Fibroblast of skin of left biceps (primary cell): Measurements from ENCODE around the gene HDAC4.

Source experiments
- DNase-seq, 2 experiments: peaks; one replicate each; pipeline ENCODE4 v3.0.0-alpha.2; 2013; ENCODE audit warnings: low read depth in 2 of 2

Gene HDAC4

DNA sequence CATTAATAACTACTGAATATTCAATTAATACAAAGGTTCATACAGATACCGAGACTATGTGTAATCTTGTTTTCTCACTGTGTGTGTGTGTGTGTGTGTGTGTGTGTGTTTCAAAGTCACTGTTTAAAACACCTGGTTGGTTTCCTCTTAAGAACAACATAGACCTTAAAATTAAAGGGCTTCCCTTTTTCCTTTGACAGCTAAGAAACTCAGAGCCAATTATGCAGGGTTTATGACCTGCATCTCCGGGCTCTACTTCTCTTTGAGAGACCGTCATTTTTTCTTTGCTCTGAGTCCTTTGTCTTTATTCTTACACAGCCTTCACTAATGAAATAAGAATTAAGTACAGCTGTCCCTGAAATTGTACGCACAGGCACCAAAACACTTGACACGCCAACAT is 145.6 kb downstream of the HDAC4 start:
- no peak for DNase-seq

DNA sequence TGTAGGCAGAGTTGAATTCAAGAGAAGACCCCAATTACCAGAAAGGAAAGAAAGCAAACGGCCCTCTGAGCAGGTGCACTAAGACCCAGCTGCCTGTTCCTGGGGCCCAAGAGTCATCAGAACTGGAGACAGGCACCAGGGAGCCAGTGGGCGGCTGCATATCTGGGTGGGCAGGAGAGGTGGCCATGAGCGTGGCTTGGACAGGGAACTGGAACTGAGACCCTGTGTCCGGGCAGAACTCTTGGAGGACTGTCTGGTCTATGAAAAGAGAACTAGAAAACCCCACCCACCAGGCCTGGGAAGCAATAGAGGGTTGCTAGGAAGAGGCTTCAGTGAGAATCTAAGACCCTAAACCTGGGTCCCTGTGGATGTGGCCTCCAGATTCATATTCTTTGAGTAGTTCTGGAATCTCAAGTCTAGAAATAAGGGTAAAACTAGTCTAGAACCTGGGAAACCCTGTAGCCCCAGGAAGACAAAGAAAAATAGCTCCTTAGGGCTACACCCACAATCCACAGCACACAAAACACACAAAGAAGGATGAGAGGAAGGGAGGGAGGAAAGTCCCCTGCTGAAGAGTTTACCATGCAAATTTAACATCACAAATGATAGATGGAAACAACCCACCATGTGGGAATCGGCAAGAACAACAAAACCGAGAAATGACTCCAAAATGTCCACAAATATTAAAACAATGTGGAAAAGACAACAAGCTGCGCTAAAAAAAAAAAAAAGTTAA is 147.0 kb downstream of the HDAC4 start:
- DNase-seq = no peak

DNA sequence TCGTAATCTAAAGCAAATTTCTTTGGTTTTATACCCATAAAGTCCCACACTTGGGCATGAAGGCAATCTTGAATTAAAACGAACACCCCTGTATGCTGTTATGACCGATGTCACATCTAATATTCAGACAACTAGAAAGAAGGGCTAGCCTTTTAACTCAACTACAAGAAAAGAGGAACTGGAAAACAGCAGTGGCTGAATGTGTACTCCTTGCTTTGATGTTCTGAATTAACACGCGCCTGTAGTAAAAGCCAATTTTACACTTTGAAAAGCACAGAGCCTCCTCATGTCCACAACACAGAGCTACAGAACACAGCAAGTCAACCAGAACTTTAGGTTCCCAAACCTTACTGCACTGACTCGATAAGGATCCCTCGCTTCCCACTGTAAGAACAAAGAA is 147.6 kb downstream of the HDAC4 start:
- no peak for DNase-seq

DNA sequence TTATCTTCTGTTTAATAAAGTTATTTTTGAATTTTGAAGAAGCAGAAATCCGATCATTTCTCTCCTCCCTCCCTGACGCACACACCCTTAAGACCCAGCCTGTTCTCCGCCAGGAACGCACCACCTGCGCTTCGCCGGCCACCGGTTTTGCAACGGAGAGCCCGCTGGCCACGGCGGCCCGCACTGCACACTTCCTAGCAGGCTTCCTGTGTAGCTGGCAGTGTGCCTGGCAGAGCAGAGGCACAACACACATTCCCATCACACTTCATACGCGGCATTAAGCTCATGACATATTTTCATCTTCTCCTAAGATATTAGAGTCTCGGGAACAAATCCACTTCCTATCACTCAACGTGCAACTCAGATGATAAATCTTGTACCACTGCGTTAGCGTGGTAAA is 148.0 kb downstream of the HDAC4 start:
- no peak for DNase-seq

DNA sequence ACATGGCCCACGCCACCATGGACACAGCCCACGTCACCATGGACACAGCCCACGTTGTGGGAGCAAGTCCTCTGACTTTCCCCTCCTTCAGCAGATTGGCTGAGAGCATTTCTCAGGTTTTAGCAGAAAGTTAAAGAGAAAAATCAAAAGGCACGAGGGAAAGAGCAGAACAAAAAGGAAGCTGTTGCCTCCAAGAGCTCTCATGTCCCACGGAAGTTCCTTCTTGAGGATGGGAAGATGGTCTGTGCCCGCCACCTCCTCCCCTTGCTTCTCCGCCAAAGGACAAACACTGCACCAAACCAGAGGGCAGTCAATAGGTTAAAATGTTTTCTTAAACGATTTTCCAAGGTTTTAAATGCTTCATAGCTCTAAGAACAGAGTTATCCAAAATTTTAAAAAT is 148.4 kb downstream of the HDAC4 start:
- no peak for DNase-seq

DNA sequence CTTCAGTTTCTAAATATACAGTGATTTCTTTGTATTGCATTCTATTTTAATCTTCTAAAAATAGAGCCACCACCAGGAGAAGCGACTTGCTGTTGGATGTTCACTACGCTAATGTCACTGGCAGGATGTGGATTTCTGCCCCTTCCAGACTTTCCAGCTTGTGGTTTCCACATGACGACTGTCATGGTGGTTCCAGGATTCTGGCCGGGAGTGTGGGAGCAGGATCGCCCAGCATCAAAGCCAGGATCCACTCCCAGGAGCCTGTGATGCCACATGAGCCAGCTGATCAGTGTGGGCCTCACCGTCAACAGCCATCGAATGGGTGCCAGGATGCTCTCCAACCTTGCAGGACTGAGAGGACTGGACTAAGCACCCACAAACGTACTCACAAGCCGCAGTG is 148.8 kb downstream of the HDAC4 start:
- no peak for DNase-seq

DNA sequence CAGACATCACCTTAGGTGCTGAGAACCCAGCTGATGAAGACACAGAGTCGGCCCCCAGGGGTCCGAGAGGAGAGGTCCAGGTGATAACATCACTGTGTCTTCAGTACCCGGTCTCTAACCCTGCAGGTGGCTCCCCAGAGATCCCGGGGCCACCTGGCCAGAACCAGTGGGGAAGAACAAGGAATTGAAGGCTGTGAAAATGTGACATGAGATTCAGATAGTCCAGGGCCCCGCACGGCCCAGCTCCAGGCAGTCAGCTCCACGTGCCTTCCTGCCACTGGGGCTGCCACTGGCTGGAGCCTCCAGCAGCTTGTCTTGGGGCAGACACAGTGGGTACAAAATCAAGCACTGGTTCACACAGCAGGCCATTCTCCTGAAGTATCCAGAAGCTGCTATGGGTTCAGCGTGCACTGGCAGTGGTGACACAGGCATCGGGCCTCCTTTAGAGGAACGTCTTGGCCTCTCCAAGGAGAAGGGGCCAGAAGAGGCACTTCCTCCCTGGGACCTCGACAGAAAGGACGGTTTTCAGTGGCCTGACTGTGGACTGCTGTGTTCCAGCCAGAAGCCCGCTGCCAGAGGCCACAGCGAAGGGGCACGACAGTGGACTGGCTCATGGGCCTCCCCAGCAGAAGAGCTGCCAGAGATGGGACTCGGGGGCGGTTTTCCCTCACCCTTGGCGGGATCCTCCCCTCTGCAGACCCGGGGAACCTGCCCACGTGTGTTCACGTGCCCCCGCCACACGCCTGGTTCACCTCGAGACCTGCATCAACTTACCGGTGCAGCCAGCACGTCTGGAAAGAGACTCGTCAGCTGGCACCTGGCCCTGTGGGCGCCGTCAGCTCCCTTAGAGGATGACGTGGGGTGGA is 150.4 kb downstream of the HDAC4 start:
- no peak for DNase-seq

DNA sequence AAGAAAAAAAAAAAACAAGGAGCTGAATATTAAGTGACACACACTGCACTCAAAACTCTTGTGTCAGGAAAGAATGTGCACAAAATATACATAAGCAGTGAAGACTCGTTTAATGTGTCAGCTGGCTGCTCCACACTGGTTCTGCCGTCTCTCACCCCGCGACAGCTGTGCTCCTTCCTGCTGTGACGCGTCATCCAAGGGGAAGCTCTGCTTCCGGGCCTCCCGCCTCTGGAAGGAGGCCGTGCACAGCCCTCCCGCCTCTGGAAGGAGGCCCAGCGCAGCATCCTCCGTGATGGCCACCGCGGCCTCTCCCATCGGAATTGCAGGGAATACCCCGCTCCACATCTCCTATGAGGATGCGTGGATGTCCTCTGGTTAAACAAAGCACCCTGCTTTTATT is 151.0 kb downstream of the HDAC4 start:
- no peak for DNase-seq

DNA sequence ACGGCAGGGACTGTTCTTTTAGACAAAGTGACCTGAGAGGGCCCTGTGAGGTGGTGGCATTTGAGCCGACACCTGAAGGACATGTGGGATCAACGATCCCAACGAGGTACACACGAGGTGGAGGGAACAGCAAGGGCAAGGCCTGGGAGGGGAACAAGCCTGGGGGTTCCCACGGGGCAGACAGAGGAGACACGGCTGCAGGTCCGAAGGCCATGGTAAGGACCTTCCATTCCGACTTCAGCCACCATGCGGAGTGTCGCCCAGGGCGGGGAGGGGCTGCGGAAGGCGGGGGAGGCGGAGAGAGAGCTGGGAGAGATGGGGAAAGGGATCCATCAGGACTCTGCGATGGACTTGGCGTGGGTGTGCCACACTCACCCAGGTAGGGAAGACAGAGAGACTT is 151.8 kb downstream of the HDAC4 start:
- no peak for DNase-seq

DNA sequence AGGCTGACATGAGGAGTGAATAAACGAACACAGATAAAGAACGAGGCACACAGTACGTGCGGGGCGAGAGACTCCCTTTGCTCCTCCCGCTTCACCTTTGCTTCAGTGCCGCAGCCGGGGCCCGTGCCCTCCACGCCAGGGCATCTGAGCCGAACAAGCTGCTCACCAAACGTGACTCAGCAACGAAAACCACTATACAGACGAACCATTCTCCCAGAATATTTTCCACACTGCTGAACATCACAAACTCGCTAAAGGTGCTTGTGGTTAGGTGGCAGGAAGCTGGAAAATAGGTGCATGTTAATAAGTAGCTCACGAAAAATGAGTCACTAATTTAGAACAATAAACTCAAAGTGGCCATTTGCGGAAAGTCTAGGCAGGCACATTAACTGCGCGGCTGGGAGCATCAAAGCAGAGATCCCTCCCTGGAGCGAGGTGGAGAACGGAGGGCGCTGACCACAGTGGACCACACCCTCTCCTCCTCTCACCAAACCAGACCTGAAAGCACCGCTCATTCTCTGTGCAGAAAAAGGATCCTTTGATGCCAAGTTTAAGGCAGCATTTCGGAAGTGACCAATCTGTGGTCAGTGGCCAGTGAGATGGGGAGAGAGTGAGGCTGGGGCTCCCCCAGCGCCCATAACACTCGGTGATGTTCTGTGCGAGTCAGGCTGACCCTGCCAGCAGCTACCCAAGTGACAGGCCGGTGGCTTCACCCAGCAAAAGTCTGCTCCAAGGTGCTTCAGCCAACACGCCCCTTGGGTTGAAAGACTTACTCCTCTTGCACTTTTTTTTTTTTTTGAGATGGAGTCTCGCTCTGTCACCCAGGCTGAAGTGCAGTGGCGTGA is 153.2 kb downstream of the HDAC4 start:
- no peak for DNase-seq

DNA sequence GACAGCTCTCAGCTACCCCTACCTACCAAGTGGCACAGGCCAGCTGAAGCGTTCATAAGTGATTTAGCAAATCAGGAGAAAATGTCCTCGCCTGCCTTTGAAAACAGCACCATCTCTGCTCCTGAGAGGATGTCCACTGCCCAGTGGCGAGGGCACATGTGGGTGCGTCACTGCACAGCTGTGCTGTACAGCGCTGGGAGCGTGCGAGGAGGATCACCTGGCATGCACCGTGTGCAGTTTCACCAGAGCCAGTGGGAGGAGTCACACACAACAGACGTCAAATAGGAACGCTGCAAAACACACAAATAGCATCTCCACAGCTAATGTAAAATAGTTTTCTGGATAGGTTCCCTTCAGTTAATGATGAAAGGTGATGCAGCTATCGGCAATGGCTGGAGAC is 154.1 kb downstream of the HDAC4 start:
- no peak for DNase-seq

DNA sequence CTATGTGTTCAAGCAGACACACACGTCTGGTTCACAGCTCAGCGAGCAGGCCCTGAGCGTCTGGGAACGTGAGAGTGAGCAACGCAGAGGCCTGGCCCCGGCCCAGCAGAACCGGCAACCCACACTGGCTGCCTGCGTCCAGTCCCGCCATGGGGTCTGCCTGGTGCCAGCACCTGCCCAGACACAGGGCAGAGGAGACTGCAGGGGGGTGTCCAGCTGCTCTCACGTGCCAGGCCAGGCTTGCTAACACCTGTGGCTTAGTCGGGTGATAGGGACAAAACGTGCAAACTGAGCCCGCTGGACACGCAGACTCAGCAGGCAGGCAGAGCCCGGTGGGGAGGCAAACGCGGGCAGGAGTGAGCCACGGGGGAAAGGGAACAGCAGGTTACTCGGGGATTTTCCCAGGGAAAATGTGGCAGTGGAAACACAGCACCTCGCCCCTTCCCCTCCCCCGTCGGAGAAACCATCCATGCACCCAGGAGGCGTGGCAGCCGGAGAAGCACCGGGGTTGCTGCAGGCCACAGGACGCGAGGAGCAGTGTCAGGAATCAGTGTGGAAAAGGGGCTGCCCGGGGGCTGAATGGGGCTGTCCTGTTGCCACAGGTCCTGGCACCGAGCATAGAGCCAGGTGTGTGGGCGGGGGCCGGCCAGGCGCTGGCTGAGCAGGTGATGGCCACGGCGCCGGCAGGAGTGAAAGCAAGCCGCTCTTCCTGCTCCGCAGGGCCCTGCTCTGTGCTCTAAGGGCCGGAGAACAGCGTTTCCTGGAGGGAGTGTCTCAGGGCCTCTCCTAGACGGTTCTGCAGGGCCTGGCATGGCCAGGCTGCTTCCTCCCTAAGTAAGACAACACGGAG is 154.7 kb downstream of the HDAC4 start:
- no peak for DNase-seq

DNA sequence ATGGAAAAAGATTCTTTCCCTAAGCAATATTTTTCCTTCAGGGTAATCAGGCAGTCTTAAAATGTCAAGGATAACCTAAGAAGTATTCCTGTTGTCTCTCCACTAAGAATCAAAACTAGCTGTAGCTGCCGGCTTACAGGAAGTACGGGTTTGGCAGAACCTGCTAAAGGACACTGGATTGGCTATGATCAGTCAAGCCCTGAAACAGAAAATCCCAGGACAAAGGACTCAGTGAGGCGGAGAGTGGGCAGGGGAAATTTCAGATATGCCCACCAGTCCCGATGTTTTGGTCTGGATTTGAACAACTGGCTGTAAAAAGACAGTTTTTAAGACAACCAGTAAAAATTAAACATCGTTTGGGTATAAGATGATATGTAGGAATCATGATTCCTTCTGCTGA is 155.7 kb downstream of the HDAC4 start:
- DNase-seq = no peak

DNA sequence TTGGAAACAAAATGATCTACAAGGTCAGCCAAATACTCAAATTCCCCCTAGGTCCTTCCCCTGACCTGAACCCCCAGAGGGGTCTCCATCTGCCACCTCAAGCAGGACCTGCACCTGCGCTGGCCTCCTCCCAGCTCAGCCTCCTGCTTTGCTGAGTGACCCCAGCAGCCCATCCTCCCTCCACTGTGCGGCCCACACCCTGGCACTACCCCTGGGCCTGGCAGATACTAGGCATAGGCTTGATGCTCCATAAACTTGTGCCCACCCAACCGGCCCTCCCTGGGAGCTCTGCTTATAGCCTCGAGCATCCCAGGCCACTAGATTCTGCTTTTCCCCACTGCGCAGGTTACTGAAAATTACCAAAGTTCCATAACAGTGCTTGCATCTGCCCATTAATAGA is 156.2 kb downstream of the HDAC4 start:
- DNase-seq = no peak

DNA sequence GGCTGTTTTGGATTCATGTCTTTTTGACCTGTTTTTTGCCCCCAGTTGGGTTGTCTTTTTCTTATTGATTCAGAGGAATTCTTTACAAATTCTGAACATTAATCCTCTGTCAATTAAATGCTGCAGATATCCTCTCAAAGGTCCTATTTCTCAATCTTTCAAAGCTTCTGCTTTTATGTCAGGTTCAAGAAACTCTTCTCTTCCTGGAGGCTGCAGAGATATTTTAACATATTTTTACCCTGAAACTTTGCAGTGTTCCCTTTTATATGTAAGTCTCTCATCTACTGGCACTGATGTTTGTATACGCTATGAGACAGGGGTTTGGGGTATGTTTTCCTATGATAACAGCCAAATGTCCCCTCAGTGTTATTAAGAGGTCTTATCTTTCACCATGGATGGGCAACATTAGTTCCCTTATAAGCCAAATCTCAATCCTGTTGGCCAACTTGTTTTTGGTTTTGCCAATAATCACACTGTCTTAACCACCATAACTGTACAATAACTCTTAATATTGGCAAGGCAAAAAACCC is 159.3 kb downstream of the HDAC4 start:
- DNase-seq = no peak

DNA sequence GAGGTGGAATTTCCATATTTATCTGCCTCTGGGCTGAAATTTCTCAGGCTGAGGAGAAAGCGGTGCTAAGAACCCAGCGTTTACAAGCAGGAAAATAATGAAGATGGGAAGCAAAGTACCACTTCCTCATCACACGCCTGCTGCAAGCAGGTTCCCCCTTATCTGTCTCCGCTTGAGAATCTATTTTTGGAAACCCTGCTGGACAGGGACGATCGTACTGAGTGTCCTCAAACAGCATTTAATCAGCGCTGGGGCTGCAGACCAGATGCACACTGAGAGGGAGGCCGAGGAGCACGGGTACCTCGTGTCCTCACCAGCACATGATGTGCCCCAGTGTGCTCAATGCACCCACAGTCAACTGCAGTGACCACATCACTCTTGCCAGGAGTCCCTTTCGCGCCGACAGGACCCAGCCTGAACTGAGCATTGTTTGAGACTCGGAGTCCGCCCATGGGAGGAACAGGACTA is 160.4 kb downstream of the HDAC4 start:
- DNase-seq = no peak

DNA sequence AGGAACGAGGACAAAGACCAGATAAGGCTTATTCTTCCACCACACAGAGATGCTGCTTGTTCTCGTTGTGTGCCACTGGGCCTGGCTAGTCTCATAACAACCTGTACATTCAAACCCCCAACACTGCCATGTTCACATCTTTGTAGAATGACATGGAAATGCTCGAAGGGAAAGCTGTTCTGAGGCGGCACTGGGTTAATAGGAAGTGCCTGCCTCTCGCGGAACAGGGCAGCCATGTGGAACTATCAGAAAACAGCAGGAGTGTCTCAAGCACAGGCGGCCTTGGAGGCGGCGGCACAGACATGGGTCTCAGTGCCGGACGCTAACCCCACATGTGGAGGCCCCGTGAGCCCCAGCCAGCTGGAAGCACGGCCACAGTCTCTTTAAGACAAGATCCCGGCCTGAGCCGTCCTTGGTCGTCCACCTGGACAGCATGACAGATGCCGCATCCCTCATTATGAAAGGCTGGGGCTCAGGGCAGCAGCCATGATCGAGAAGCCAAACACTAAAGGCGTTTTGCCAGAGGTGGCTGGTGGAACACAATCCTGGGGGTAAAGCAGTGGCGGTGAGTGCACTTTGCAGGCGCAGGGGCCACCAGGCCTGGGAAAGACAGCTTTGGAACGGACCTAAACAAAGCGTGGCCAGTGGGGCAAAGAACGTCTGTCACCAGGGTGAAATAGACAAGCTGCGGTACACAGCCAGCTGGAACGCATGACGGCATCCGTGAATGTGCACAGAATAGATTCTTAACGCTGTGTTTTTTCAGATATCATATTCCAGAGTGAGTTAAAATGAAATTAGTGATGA is 161.0 kb downstream of the HDAC4 start:
- no peak for DNase-seq

DNA sequence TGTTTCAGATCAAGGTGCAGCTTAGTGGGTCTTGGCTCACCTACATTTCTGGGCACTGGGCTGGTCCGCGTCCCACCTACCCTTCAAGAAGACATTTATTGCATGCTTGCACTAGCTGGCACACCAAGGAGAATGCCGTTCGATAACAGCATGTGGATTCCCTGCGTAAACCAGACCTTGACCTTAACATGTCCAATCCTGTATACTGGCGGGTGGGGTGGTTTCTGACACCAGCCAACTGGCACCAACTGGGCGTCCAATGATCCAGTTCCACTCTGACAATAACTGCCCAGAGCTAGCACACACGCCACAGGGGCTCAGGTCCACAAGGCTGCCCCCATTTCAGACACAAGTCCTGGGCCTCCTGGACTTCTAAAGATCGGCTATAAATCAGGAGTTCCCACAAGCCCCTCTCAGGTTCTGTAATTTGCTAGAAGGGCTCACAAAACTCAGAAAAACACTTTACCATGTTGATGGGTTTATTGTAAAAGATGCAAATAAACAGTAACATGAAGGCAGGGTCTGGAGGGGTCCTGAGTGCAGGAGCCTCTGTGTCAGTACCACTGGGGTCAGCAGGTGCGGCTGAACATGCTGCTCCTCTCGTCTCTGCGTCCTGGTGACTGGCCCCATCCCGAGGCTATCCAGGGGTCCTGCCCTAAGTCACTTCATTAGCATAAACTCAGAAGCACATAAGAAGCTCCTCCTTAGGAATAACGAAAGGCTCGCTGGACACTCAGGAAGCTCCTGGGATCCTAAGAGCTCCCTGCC is 161.8 kb downstream of the HDAC4 start:
- no peak for DNase-seq

DNA sequence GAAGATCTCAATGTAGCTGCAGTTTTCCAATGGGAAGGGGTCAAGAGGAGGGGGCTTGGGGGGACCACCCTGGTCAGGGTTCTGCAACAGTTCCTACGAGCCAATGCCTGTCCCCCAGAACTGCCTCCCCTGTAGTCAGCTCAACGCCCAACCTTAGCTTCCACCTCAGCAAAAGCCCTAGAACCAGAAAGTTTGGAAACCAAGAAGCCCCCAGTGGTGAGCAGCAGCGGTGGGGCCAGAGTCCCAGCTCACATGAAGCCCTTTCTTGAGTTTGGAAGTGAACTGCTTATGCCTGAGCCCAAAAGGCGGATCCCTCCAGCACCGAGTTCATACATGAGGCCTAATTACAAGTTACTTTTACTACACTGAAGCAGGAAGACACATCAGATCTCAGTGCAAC is 162.4 kb downstream of the HDAC4 start:
- DNase-seq = no peak
